Measurements from ENCODE around the gene RTEL1.
"Not testable (repeated sequence)": the region's sequence is repeated elsewhere in the genome, so short reads cannot be mapped to it uniquely, and the experiment has no call there.

RTEL1 gene

GRCh38 chr20:63712191-63712590, 54.1 kb downstream of the RTEL1 start:
- Histone ChIP-seq H3K9me3 (ENCODE audit: low read length) (peaks cover 17% of the 10 kb centered on the region), H3K36me3 (ENCODE audit: insufficient read depth, low read length) (peaks cover 76% of the 10 kb centered on the region), H3K4me1 (ENCODE audit: insufficient read depth, low read length, severe bottlenecking) (peaks cover 11% of the 10 kb centered on the region), H3K9ac (ENCODE audit: low read length) (no peak overlapping the region), H3K27ac (ENCODE audit: low read depth, low read length, poor library complexity, severe bottlenecking) (no peak overlapping the region), H3K79me2 (ENCODE audit: insufficient read depth, low read length) (peaks cover 8% of the 10 kb centered on the region), H3K4me3 (ENCODE audit: low read depth, low read length, poor library complexity, severe bottlenecking) (no peak overlapping the region), H2AFZ (ENCODE audit: low read length) (no peak overlapping the region), H3K27me3 (ENCODE audit: insufficient read depth, low read length) (no peaks in the 10 kb centered on the region), H4K20me1 (ENCODE audit: insufficient read depth, low read length) (no peaks in the 10 kb centered on the region), H3F3A (ENCODE audit: insufficient read depth, low read length) (no peaks in the 10 kb centered on the region), H3K9me2 (ENCODE audit: low read depth, low read length) (no peaks in the 10 kb centered on the region), H3K4me2 (ENCODE audit: low read length) (no peak overlapping the region)
- TF ChIP-seq CTCF (IDR thresholded peaks at IDR 0.05; ENCODE audit: low read length) (no peak), EZH2 (IDR thresholded peaks at IDR 0.05; ENCODE audit: borderline replicate concordance, low read length) (no peak)

- Histone ChIP-seq H3K79me2 (ENCODE audit: insufficient read depth, low read length) (peaks cover 13% of the 10 kb centered on the region; the same call in 1 of the 2 replicates), H3K36me3 (ENCODE audit: insufficient read depth, low read length) (peaks cover 96% of the 10 kb centered on the region)
These were observed 56.7 kb downstream of the RTEL1 start for GRCh38 chr20:63714858-63715257.

GRCh38 chr20:63718996-63719395, 60.9 kb downstream of the RTEL1 start:
- no peak overlapping the region for H3K4me2 ChIP-seq (ENCODE audit: low read length)
- H3K9me2 ChIP-seq (ENCODE audit: low read depth, low read length): no peaks in the 10 kb centered on the region
- H3F3A ChIP-seq (ENCODE audit: insufficient read depth, low read length): no peaks in the 10 kb centered on the region
- H3K9ac ChIP-seq (ENCODE audit: low read length): no peak overlapping the region
- TF ChIP-seq EZH2 (IDR thresholded peaks at IDR 0.05; ENCODE audit: borderline replicate concordance, low read length) (no peak), CTCF (IDR thresholded peaks at IDR 0.05; ENCODE audit: low read length) (no peak)
- H3K36me3 ChIP-seq (ENCODE audit: insufficient read depth, low read length): peaks cover 74% of the 10 kb centered on the region
- H3K79me2 ChIP-seq (ENCODE audit: insufficient read depth, low read length): 0 out of 2 replicates have a peak, but pooled peaks cover 10% of the 10 kb centered on the region
- no peak overlapping the region for H3K4me3 ChIP-seq (ENCODE audit: low read depth, low read length, poor library complexity, severe bottlenecking)
- no peaks in the 10 kb centered on the region for H3K4me1 ChIP-seq (ENCODE audit: insufficient read depth, low read length, severe bottlenecking)
- H4K20me1 ChIP-seq (ENCODE audit: insufficient read depth, low read length): no peaks in the 10 kb centered on the region
- H3K27me3 ChIP-seq (ENCODE audit: insufficient read depth, low read length): no peaks in the 10 kb centered on the region
- H2AFZ ChIP-seq (ENCODE audit: low read length): no peak overlapping the region
- H3K27ac ChIP-seq (ENCODE audit: low read depth, low read length, poor library complexity, severe bottlenecking): no peak overlapping the region
- H3K9me3 ChIP-seq (ENCODE audit: low read length): peaks cover 15% of the 10 kb centered on the region

More at GRCh38 chr20:63714858-63715257, 56.7 kb downstream of the RTEL1 start:
- H3K4me3 ChIP-seq (ENCODE audit: low read depth, low read length, poor library complexity, severe bottlenecking): no peak overlapping the region
- no peak overlapping the region for H3K9ac ChIP-seq (ENCODE audit: low read length)
- no peaks in the 10 kb centered on the region for H3K27me3 ChIP-seq (ENCODE audit: insufficient read depth, low read length)
- no peak overlapping the region for H3K27ac ChIP-seq (ENCODE audit: low read depth, low read length, poor library complexity, severe bottlenecking)
- H2AFZ ChIP-seq (ENCODE audit: low read length): no peak overlapping the region
- no peaks in the 10 kb centered on the region for H3F3A ChIP-seq (ENCODE audit: insufficient read depth, low read length)
- TF ChIP-seq EZH2 (IDR thresholded peaks at IDR 0.05; ENCODE audit: borderline replicate concordance, low read length): no peak
- TF ChIP-seq CTCF (IDR thresholded peaks at IDR 0.05; ENCODE audit: low read length): no peak
- no peaks in the 10 kb centered on the region for H3K9me2 ChIP-seq (ENCODE audit: low read depth, low read length)
- H4K20me1 ChIP-seq (ENCODE audit: insufficient read depth, low read length): no peaks in the 10 kb centered on the region
- no peaks in the 10 kb centered on the region for H3K4me1 ChIP-seq (ENCODE audit: insufficient read depth, low read length, severe bottlenecking)
- H3K4me2 ChIP-seq (ENCODE audit: low read length): no peak overlapping the region
- peaks cover 24% of the 10 kb centered on the region for H3K9me3 ChIP-seq (ENCODE audit: low read length)

DNA sequence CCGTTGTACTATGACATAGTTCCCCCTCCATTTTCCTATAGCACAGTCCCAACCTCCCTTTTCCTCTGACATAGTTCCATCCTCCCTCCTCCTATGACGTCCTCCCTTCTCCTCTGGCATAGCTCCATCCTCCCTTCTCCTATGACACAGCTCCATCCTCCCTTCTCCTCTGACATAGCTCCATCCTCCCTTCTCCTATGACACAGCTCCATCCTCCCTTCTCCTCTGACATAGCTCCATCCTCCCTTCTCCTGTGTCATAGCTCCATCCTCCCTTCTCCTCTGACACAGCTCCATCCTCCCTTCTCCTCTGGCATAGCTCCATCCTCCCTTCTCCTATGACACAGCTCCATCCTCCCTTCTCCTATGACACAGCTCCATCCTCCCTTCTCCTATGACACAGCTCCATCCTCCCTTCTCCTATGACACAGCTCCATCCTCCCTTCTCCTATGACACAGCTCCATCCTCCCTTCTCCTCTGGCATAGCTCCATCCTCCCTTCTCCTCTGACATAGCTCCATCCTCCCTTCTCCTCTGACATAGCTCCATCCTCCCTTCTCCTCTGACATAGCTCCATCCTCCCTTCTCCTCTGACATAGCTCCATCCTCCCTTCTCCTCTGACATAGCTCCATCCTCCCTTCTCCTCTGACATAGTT, 65.0 kb downstream of the RTEL1 start:
- not testable (repeated sequence) for H3K9ac ChIP-seq (ENCODE audit: low read length); H3K79me2 ChIP-seq (ENCODE audit: insufficient read depth, low read length); H3K9me2 ChIP-seq (ENCODE audit: low read depth, low read length); H3K9me3 ChIP-seq (ENCODE audit: low read length); H3K4me2 ChIP-seq (ENCODE audit: low read length); H2AFZ ChIP-seq (ENCODE audit: low read length); H3K27me3 ChIP-seq (ENCODE audit: insufficient read depth, low read length); H3K27ac ChIP-seq (ENCODE audit: low read depth, low read length, poor library complexity, severe bottlenecking); H3F3A ChIP-seq (ENCODE audit: insufficient read depth, low read length); H3K4me3 ChIP-seq (ENCODE audit: low read depth, low read length, poor library complexity, severe bottlenecking); H4K20me1 ChIP-seq (ENCODE audit: insufficient read depth, low read length)
- H3K36me3 ChIP-seq (ENCODE audit: insufficient read depth, low read length): peaks cover 58% of the 10 kb centered on the region
- H3K4me1 ChIP-seq (ENCODE audit: insufficient read depth, low read length, severe bottlenecking): peaks cover 17% of the 10 kb centered on the region

- H3K9me3 ChIP-seq (ENCODE audit: low read length); H3K27me3 ChIP-seq (ENCODE audit: insufficient read depth, low read length); H2AFZ ChIP-seq (ENCODE audit: low read length); H3F3A ChIP-seq (ENCODE audit: insufficient read depth, low read length); H3K9me2 ChIP-seq (ENCODE audit: low read depth, low read length); H3K79me2 ChIP-seq (ENCODE audit: insufficient read depth, low read length); H4K20me1 ChIP-seq (ENCODE audit: insufficient read depth, low read length): not testable (repeated sequence)
- Histone ChIP-seq H3K4me3 (ENCODE audit: low read depth, low read length, poor library complexity, severe bottlenecking) (peak overlapping the region; percentile 12), H3K9ac (ENCODE audit: low read length) (peak overlapping the region; percentile 15; the same call in 1 of the 2 replicates), H3K4me2 (ENCODE audit: low read length) (peak overlapping the region; percentile 21; the same call in 1 of the 2 replicates), H3K4me1 (ENCODE audit: insufficient read depth, low read length, severe bottlenecking) (peaks cover 44% of the 10 kb centered on the region), H3K36me3 (ENCODE audit: insufficient read depth, low read length) (peaks cover 29% of the 10 kb centered on the region), H3K27ac (ENCODE audit: low read depth, low read length, poor library complexity, severe bottlenecking) (peak overlapping the region; percentile 91)
These were observed 72.1 kb downstream of the RTEL1 start for GRCh38 chr20:63730189-63730733.
